Testis (tissue), 3 donors: ENCODE results near the gene XYLT1. TPM values are rescaled to one million over a fixed set of nuclear protein-coding genes. Genes with fewer than 3 reads are reported as not detected.
"Not testable (repeated sequence)": the region's sequence is repeated elsewhere in the genome, so short reads cannot be mapped to it uniquely, and the experiment has no call there.

Experiments used
- DNase-seq: peaks from one replicate; pipeline ENCODE4 v3.0.0-alpha.2; 2019
- H3K27ac ChIP-seq, 2 donors: fragments of 200-600 bp; sonication (generic); one replicate each; pipeline ENCODE4 v1.5.1; 2019
- H3K27me3 ChIP-seq: fragments of 200-600 bp; sonication (generic); one replicate; pipeline ENCODE4 v1.5.1; 2019
- H3K36me3 ChIP-seq: fragments of 200-600 bp; sonication (generic); one replicate; pipeline ENCODE4 v1.5.1; 2017; ENCODE audit warnings: low read depth; ENCODE audit errors: missing control alignments
- H3K4me1 ChIP-seq: fragments of 200-600 bp; sonication (generic); one replicate; pipeline ENCODE4 v1.5.1; 2019
- H3K4me3 ChIP-seq, 2 donors: fragments of 200-600 bp; sonication (generic); one replicate each; pipeline ENCODE4 v1.5.1; 2017 to 2019
- H3K9me3 ChIP-seq: fragments of 200-600 bp; sonication (generic); one replicate; pipeline ENCODE4 v1.5.1; 2017
- POLR2A ChIP-seq: fragments of 450-650 bp; IDR thresholded peaks from one replicate; pipeline ENCODE4 v1.6.1; 2017; ENCODE audit warnings: antibody characterized with exemption, mild to moderate bottlenecking, moderate library complexity
- WGBS, 2 donors: methylation state at CpG; one replicate each; pipeline ENCODE4 v1.1.5; 2018; 5-methylcytosine and 5-hydroxymethylcytosine counted together
- intact Hi-C: fragments of 100-400 bp; cut with DNase I; formaldehyde crosslinking; loops from one replicate; pipeline ENCODE4 v1.15.1; 2023; ENCODE audit warnings: low total_unique reads
- polyA plus RNA-seq: library from polyadenylated mRNA; stranded (reverse); fragments of 350-450 nt; fragmentation: Illumina TruSeq; extraction: RNeasy Lipid Tissue Mini Kit (QIAGEN cat#74804); gene quantifications from one replicate; pipeline ENCODE4 v1.2.3, GENCODE V29; 2014; ENCODE audit warnings: low read depth, low replicate concordance; ENCODE audit not compliant: insufficient read depth
- total RNA-seq, 2 donors: library from RNA; depleted of rRNA; stranded (reverse); fragments of >200 nt; gene quantifications; one replicate each; pipeline ENCODE4 v1.2.3, GENCODE V29; 2016
- TF ChIP-seq, protein P1 (sequence below), 3 experiments: fragments of 450-650 bp in 2 of 3; fragments of 200-600 bp in 1 of 3; sonication (generic) in 1 of 3; IDR thresholded peaks; one replicate each; pipeline ENCODE4 v1.5.1; 2016 to 2019; ENCODE audit warnings: antibody characterized with exemption in 3 of 3, mild to moderate bottlenecking in 2 of 3, moderate library complexity in 1 of 3

The XYLT1 gene
- total and polyA plus RNA-seq, 3 donors from 2014 or later, result 6.5 to 20.7 (median 13.6) TPM

DNA sequence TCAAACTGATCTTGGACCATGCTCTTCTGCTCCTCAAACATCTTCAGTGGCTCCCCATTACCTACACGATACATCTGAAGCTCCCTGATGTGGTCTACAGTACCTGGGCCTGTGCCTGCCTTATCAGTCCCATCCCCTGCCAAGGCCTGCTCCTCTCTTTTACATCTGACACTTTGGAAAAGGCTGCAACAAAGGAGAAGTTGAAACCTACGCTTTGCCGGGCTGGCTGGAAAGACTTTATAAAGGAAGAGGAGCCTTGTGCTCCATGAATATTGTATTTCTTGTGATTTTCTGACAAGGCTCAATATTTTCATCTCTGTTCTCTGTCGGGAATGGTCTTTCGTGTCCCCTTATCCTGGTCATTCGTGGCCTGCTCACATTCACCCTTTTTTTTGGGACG, 132.5 kb downstream of the XYLT1 start:
- intact Hi-C loops, result no loop called here
- no peaks in the 10 kb centered on the region for H3K27me3 ChIP-seq
- H3K36me3 ChIP-seq, result no peaks in the 10 kb centered on the region
- H3K9me3 ChIP-seq, result no peaks in the 10 kb centered on the region
- peaks cover 5% of the 10 kb centered on the region for H3K4me1 ChIP-seq
- WGBS, 2 donors, result 96 to 99% methylated on average over 7 of the region's 7 CpGs
- no peak for DNase-seq
- H3K27ac ChIP-seq, result no peak overlapping the region
- TF ChIP-seq, protein P1, sequence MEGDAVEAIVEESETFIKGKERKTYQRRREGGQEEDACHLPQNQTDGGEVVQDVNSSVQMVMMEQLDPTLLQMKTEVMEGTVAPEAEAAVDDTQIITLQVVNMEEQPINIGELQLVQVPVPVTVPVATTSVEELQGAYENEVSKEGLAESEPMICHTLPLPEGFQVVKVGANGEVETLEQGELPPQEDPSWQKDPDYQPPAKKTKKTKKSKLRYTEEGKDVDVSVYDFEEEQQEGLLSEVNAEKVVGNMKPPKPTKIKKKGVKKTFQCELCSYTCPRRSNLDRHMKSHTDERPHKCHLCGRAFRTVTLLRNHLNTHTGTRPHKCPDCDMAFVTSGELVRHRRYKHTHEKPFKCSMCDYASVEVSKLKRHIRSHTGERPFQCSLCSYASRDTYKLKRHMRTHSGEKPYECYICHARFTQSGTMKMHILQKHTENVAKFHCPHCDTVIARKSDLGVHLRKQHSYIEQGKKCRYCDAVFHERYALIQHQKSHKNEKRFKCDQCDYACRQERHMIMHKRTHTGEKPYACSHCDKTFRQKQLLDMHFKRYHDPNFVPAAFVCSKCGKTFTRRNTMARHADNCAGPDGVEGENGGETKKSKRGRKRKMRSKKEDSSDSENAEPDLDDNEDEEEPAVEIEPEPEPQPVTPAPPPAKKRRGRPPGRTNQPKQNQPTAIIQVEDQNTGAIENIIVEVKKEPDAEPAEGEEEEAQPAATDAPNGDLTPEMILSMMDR (IDR thresholded peaks at IDR 0.05), result no peak
- TF ChIP-seq POLR2A, result no peak
- H3K4me3 ChIP-seq, result no peak overlapping the region

DNA sequence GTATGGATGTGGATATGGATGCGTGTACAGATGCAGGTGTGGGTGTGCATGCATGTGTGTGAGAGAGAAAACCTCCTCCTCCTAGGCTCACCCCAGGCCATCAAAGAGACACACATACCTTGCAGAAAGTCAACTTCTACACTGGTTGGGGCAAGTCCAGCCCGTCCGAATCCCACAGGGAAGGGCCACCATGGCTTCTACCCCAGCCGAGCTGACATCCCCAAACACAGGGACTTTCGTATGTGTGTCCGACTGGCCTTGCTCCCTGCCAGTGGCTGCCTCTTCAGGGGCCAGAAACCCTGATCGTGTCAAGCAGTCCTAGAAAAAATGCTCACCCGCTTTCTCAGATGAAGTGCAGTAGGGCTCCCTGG, 134.2 kb downstream of the XYLT1 start:
- intact Hi-C loops, result no loop called here
- no peak overlapping the region for H3K4me3 ChIP-seq
- WGBS, 2 donors, result 87 to 90% methylated on average over 8 of the region's 8 CpGs
- H3K27ac ChIP-seq, result no peak overlapping the region
- no peak for DNase-seq
- no peaks in the 10 kb centered on the region for H3K9me3 ChIP-seq
- H3K36me3 ChIP-seq, result no peaks in the 10 kb centered on the region
- no peaks in the 10 kb centered on the region for H3K4me1 ChIP-seq
- no peaks in the 10 kb centered on the region for H3K27me3 ChIP-seq
- TF ChIP-seq, protein P1 (IDR thresholded peaks at IDR 0.05), result no peak
- TF ChIP-seq POLR2A, result no peak

DNA sequence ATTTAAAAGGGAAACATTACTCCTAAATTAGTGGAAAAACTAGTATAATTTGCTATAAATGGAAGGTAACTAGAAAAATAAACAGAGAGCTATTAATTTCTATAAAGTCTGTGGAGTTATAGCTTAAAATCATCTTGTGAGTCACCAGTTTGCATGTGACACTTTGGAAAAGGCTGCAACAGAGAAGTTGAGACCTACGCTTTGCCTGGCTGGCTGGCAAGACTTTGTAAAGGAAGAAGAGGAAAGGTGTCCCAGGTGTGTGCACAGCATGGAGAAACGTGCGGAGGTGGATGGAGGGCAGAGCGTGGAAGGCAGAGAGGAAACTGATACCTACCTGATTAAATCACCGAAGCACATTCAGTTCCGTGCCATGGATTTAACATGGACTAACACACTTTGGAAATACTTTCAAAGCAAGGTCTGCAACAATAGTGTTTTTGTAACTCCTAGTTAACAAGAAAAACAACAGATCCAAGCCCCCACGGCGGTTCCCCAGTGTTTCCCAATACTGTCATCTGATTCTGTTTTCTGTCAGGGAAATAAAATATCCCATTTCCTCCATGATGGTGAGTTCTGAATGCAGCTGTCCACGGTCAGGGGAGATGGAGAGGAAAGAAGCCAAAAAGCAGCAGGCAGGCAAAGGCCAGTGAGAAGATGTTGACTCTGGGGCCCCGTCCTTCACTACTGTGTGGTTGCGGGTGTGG, 134.8 kb downstream of the XYLT1 start:
- intact Hi-C loops, result no loop called here

DNA sequence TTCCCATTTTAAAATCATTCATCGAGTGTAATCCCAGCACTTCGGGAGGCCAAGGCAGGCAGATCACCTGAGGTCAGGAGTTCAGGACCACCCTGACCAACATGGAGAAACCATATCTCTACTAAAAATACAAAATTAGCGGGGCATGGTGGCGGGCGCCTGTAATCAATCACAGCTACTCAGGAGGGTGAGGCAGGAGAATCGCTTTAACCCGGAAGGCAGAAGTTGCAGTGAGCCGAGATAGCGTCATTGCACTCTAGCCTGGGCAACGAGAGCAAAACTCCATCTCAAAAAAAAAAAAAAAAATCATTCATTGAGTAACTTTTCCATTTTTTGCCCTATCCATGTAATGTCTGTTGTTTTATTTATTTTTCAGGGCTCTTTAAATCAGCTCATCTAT, 135.4 kb downstream of the XYLT1 start:
- H3K36me3 ChIP-seq, H3K4me3 ChIP-seq, H3K27ac ChIP-seq, H3K27me3 ChIP-seq, DNase-seq, intact Hi-C loops, H3K9me3 ChIP-seq, H3K4me1 ChIP-seq: not testable (repeated sequence)
- WGBS, 2 donors, result 82 to 83% methylated on average over 10 of the region's 10 CpGs

More for the DNA sequence above, 134.8 kb downstream of the XYLT1 start:
- 70 to 72% methylated on average over 11 of the region's 11 CpGs for WGBS, 2 donors
- Histone ChIP-seq H3K27ac (no peak overlapping the region), H3K9me3 (no peaks in the 10 kb centered on the region), H3K4me1 (no peaks in the 10 kb centered on the region), H3K27me3 (no peaks in the 10 kb centered on the region), H3K36me3 (no peaks in the 10 kb centered on the region), H3K4me3 (no peak overlapping the region)
- DNase-seq, result no peak
- TF ChIP-seq, protein P1 (IDR thresholded peaks at IDR 0.05), result no peak
- TF ChIP-seq POLR2A, result no peak

DNA sequence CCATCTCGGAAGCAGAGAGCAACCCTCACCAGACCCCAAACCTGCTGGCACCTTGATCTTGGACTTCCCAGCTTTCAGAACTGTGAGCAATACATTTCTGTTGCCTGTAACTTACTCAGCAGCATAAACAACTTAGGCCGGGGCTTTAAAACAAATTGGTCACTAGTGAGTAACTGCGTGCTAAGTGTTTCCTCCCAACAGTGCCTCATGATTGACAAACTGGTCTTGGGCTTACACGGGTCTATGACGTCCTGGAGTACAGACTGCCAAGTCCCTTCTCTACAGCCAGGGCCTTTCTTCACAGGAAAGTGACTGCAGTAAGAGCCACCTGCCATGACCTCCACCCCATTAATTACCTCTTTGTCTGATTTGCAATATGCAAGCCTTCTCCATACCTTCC, 136.7 kb downstream of the XYLT1 start:
- peaks cover 3% of the 10 kb centered on the region for H3K4me1 ChIP-seq
- DNase-seq, result no peak

More for the DNA sequence above, 136.7 kb downstream of the XYLT1 start:
- no peak overlapping the region for H3K4me3 ChIP-seq
- no peaks in the 10 kb centered on the region for H3K36me3 ChIP-seq
- WGBS, 2 donors, result 80 to 82% methylated on average over 5 of the region's 5 CpGs
- H3K9me3 ChIP-seq, result no peaks in the 10 kb centered on the region
- TF ChIP-seq POLR2A, result no peak
- TF ChIP-seq, protein P1 (IDR thresholded peaks at IDR 0.05), result no peak
- intact Hi-C loops, result no loop called here
- H3K27me3 ChIP-seq, result no peaks in the 10 kb centered on the region
- no peak overlapping the region for H3K27ac ChIP-seq
